ENCODE measurements around the gene EXT2. TPM values are rescaled to one million over a fixed set of nuclear protein-coding genes. Genes with fewer than 3 reads are reported as not detected.

The EXT2 gene
- total RNA-seq, 3 donors from 2014 or later (not counting 1 experiment from before 2014, with no cell fraction given): 44.2 to 50.3 (median 45.8) TPM

GRCh38 chr11:44085330-44085729, 10.1 kb upstream of the EXT2 start:
- Mint-ChIP-seq H3K9me3 (no peaks in the 10 kb centered on the region), H3K36me3 (no peaks in the 10 kb centered on the region), H3K27me3 (ENCODE audit: low read depth in 2 of 2) (no peaks in the 10 kb centered on the region), H3K4me3 (no peak overlapping the region), H3K27ac (no peak overlapping the region), H3K4me1 (no peaks in the 10 kb centered on the region)
- no peak for DNase-seq
- ATAC-seq: no peak
- no peaks in the 10 kb centered on the region for H3K27me3 ChIP-seq (ENCODE audit: control insufficient read depth, insufficient read depth, low read length)
- no peak overlapping the region for H3K27ac ChIP-seq (ENCODE audit: low read length)
- TF ChIP-seq, protein P1, sequence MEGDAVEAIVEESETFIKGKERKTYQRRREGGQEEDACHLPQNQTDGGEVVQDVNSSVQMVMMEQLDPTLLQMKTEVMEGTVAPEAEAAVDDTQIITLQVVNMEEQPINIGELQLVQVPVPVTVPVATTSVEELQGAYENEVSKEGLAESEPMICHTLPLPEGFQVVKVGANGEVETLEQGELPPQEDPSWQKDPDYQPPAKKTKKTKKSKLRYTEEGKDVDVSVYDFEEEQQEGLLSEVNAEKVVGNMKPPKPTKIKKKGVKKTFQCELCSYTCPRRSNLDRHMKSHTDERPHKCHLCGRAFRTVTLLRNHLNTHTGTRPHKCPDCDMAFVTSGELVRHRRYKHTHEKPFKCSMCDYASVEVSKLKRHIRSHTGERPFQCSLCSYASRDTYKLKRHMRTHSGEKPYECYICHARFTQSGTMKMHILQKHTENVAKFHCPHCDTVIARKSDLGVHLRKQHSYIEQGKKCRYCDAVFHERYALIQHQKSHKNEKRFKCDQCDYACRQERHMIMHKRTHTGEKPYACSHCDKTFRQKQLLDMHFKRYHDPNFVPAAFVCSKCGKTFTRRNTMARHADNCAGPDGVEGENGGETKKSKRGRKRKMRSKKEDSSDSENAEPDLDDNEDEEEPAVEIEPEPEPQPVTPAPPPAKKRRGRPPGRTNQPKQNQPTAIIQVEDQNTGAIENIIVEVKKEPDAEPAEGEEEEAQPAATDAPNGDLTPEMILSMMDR (IDR thresholded peaks at IDR 0.05): no peak
- no peaks in the 10 kb centered on the region for H3K9me3 ChIP-seq (ENCODE audit: control insufficient read depth, insufficient read depth, low read length)
- no CpG with 5 or more reads among the region's 1 CpG for WGBS (ENCODE audit: insufficient coverage)
- intact Hi-C loops (cut with micrococcal nuclease): no loop called here
- no peaks in the 10 kb centered on the region for H3K36me3 ChIP-seq (ENCODE audit: control insufficient read depth, insufficient read depth, low read length)
- no peak overlapping the region for H3K4me3 ChIP-seq (ENCODE audit: low read length)
- H3K4me1 ChIP-seq (ENCODE audit: control insufficient read depth, insufficient read depth, low read length): no peaks in the 10 kb centered on the region

DNA sequence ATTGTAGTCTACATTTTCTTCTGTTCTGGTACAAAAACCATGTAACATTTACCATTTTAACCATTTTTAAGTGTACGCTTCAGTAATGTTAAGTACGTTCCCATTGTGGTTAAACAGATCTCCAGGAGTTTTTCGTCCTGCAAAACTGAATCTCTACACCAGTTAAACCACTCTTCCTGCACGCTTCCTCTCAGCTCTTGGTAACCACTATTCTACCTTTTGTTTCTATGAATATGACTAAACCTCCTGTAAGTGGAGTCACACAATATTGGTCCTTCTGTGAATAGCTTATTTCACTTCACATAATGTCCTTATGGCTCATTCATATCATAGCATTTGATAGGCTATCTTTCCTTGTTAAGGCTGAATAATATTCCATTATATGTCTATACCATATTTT, 7.1 kb upstream of the EXT2 start:
- Histone ChIP-seq H3K27me3 (ENCODE audit: control insufficient read depth, insufficient read depth, low read length) (no peaks in the 10 kb centered on the region), H3K36me3 (ENCODE audit: control insufficient read depth, insufficient read depth, low read length) (no peaks in the 10 kb centered on the region), H3K9me3 (ENCODE audit: control insufficient read depth, insufficient read depth, low read length) (no peaks in the 10 kb centered on the region), H3K4me1 (ENCODE audit: control insufficient read depth, insufficient read depth, low read length) (no peaks in the 10 kb centered on the region), H3K4me3 (ENCODE audit: low read length) (no peak overlapping the region), H3K27ac (ENCODE audit: low read length) (no peak overlapping the region)
- Mint-ChIP-seq H3K4me3 (no peak overlapping the region), H3K9me3 (no peaks in the 10 kb centered on the region), H3K27me3 (ENCODE audit: low read depth in 2 of 2) (no peaks in the 10 kb centered on the region), H3K27ac (no peak overlapping the region), H3K36me3 (no peaks in the 10 kb centered on the region), H3K4me1 (no peaks in the 10 kb centered on the region)
- WGBS (ENCODE audit: insufficient coverage): 41% methylated on average over 4 of the region's 4 CpGs
- intact Hi-C loops (cut with micrococcal nuclease): no loop called here
- TF ChIP-seq, protein P1 (IDR thresholded peaks at IDR 0.05): no peak
- ATAC-seq: no peak
- DNase-seq: no peak

DNA sequence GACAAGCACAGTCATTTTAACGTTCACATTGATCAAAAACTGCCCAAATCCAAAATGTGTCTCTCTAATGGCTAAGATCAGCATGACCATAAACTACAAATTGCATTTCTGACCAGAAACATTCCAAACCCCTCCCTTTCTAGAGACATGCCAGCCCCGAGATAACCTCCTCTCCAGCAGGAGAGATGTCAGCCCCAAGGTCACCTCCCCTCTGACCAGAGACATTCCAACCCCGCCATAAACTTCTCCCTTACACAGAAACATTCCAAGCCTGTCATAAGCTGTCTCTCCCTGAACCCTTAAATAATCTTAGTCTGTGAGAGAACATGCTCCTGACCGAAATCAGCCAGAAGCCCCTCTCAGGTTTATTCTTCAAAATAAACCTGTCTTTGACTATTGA, 6.6 kb upstream of the EXT2 start:
- no peak overlapping the region for H3K27ac ChIP-seq (ENCODE audit: low read length)
- no peaks in the 10 kb centered on the region for H3K9me3 ChIP-seq (ENCODE audit: control insufficient read depth, insufficient read depth, low read length)
- Mint-ChIP-seq H3K4me3 (no peak overlapping the region), H3K4me1 (no peaks in the 10 kb centered on the region), H3K36me3 (no peaks in the 10 kb centered on the region), H3K27me3 (ENCODE audit: low read depth in 2 of 2) (no peaks in the 10 kb centered on the region), H3K9me3 (no peaks in the 10 kb centered on the region), H3K27ac (no peak overlapping the region)
- DNase-seq: no peak
- H3K4me1 ChIP-seq (ENCODE audit: control insufficient read depth, insufficient read depth, low read length): no peaks in the 10 kb centered on the region
- 92% methylated on average over 4 of the region's 4 CpGs for WGBS (ENCODE audit: insufficient coverage)
- intact Hi-C loops (cut with micrococcal nuclease): no loop called here
- no peak for ATAC-seq
- H3K4me3 ChIP-seq (ENCODE audit: low read length): no peak overlapping the region
- TF ChIP-seq, protein P1 (IDR thresholded peaks at IDR 0.05): no peak
- H3K36me3 ChIP-seq (ENCODE audit: control insufficient read depth, insufficient read depth, low read length): no peaks in the 10 kb centered on the region
- H3K27me3 ChIP-seq (ENCODE audit: control insufficient read depth, insufficient read depth, low read length): no peaks in the 10 kb centered on the region

GRCh38 chr11:44090539-44090938, 4.9 kb upstream of the EXT2 start:
- H3K4me3 ChIP-seq (ENCODE audit: low read length): no peak overlapping the region
- TF ChIP-seq, protein P1 (IDR thresholded peaks at IDR 0.05): no peak
- DNase-seq (no peak), ATAC-seq (no peak)
- intact Hi-C loops (cut with micrococcal nuclease): no loop called here
- Mint-ChIP-seq H3K4me1 (peaks cover 14 to 15% of the 10 kb centered on the region in 2 donors), H3K27ac (no peak overlapping the region), H3K4me3 (no peak overlapping the region), H3K9me3 (no peaks in the 10 kb centered on the region), H3K36me3 (no peaks in the 10 kb centered on the region), H3K27me3 (ENCODE audit: low read depth in 2 of 2) (no peaks in the 10 kb centered on the region)
- no peaks in the 10 kb centered on the region for H3K36me3 ChIP-seq (ENCODE audit: control insufficient read depth, insufficient read depth, low read length)
- no CpG with 5 or more reads among the region's 1 CpG for WGBS (ENCODE audit: insufficient coverage)
- H3K27me3 ChIP-seq (ENCODE audit: control insufficient read depth, insufficient read depth, low read length): no peaks in the 10 kb centered on the region
- H3K4me1 ChIP-seq (ENCODE audit: control insufficient read depth, insufficient read depth, low read length): peaks cover 6% of the 10 kb centered on the region
- no peaks in the 10 kb centered on the region for H3K9me3 ChIP-seq (ENCODE audit: control insufficient read depth, insufficient read depth, low read length)
- H3K27ac ChIP-seq (ENCODE audit: low read length): no peak overlapping the region

Measured in natural killer cell (primary cell).